Germinal center (tissue), 1 donor: ENCODE results near the gene CAST.

ENCODE experiments used
- DNase-seq: peaks from one replicate; pipeline ENCODE4 v3.0.0; 2012; ENCODE audit warnings: mixed read lengths, low spot score

The CAST gene

DNA sequence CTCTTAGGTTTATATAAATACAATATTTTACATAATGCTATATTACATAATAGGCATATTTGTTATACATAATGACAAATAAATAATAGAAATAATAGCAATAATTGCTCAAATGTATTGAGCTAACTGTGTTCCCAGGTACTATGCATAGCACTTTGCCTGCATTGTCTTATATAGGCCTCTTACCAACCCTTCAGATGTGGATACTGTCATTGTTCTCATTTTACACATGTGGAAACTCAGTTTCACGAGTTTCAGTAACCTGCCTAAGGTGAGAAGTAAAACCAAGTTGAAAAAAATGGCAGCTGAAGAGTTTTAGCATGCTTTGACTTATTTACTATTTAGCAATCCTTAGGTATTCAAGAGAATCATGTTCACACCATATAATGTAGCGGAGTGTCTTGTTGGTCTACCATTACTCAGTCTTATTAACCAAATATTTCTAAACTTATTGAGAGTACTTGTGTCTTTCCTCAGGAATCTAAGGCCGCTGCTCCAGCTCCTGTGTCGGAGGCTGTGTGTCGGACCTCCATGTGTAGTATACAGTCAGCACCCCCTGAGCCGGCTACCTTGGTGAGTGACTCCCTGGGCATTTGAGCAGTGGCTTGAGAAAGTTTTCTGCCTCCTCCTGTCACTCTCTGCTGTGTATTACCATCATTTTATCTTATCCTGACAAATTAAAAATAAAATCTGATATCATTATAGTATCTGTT, 88.1 kb downstream of the CAST start:
- DNase-seq, result no peak

DNA sequence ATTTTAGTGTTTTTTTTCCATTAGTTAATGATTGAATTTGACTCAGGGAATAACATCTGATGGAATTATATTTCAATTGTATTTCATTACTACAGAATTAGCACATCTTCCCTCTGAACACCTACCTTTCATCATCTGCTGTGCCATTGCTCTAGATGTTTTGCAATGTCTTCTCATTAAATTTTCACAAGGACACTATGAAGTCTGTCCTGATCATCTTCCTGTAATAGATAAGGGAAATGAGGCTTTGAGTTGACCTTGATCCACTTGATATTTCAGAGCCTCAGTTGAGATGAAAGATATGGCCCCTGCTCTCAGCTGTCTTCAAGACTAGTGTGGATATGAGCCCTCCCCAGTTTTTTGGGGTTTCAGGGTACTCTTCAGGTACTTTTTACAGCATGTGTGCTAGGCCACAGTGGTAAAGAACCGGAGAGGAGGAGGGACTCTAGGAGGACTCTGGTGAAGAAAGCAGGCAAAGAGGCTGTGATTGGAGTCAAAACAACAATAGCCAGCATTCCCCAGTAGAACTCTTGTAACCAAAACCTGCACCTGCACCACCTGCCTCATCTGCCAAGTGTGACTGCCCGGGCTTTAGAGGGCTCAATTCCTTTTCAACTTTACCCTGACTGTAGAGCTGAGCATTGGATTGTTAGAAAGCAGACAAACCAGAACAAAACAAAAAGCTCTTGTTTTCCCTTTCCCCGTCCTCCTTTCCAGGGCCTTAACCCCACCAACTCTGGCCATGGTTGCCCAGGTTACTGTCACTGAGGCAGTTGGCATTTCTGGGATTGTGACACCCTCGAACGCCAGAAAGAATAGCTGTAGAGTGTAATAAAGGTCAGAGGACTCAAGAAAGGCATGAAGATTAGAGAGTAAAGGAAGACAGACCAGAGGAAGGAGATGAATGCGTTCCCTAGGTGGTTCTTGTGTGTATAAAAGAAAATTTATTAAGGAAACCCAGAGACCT, 89.3 kb downstream of the CAST start:
- DNase-seq, result no peak

GRCh38 chr5:96752341-96753016, 90.3 kb downstream of the CAST start:
- DNase-seq, result peak; percentile 39

DNA sequence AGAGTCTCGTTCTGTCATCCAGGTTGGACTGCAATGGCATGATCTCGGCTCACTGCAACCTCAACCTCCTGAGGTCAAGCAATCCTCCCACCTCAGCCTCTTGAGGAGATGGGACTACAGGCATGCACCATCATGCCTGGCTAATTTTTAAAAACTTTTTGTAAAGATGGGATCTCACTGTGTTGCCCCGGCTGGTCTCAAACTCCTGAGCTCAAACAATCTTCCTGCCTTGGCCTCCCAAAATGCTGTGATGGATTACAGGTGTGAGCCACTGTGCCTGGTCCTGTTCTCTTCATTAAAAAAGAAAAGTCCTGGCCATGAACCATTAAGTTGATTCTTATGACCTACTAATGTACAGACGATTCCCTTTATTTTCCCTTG, 90.8 kb downstream of the CAST start:
- no peak for DNase-seq

- DNase-seq, result no peak
Measured at GRCh38 chr5:96753848-96754247, 91.7 kb downstream of the CAST start.

- DNase-seq, result no peak
Measured at GRCh38 chr5:96755851-96756250, 93.7 kb downstream of the CAST start.

GRCh38 chr5:96756985-96757384, 94.8 kb downstream of the CAST start:
- DNase-seq, result no peak

- no peak for DNase-seq
Measured at GRCh38 chr5:96758621-96759020, 96.4 kb downstream of the CAST start.

- DNase-seq, result no peak
Measured at GRCh38 chr5:96761618-96762017, 99.4 kb downstream of the CAST start.

- DNase-seq, result no peak
Measured at GRCh38 chr5:96763026-96763425, 100.8 kb downstream of the CAST start.

GRCh38 chr5:96765043-96765442, 102.9 kb downstream of the CAST start:
- DNase-seq, result no peak

DNA sequence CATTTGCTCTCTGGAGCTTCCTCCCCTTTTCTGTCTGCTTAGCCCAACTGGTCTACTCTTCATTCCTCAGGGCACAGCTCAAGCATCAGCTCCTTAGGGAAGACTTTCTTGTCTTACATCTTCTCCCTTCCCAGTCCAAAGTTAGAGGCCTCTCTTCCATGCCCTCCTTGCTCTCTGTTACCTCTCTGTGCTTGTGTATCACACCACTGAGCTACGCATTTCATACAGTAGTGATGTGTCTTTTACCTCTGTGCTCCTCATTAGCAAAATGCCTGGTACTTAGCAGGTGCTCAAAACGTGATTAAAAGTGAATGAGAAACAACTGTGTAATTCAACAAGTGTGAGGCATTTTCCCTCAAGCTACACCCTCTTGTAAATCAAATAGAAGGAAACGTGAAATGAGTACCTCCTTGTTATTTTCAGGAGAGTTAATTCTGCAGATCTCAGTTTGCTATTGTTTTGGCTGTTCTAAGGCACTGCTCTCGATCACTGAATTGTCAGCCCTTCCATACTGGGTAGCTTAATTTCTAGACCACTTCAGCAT, 106.6 kb downstream of the CAST start:
- DNase-seq, result no peak

DNA sequence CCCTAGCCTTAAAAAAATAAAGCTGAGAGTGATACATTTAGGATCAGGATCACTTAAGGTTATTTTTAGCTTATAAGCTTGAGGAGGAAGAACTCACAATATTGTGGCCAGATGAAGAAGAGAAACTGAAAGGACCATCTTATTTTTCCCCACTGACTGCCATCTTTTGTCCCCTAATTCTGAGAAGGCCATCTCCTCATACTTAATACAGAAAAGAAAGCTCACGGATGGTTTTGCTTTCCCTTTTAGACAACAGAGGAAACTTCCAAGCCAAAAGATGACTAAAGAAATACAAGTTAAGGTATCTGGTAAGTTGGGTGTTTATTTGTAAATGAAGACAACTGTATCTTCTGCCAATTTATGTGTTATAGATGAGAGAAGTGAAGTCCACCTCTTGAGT, 109.2 kb downstream of the CAST start:
- no peak for DNase-seq

- no peak for DNase-seq
Measured at GRCh38 chr5:96772111-96772510, 109.9 kb downstream of the CAST start.

- no peak for DNase-seq
Measured at GRCh38 chr5:96772542-96772941, 110.4 kb downstream of the CAST start.

DNA sequence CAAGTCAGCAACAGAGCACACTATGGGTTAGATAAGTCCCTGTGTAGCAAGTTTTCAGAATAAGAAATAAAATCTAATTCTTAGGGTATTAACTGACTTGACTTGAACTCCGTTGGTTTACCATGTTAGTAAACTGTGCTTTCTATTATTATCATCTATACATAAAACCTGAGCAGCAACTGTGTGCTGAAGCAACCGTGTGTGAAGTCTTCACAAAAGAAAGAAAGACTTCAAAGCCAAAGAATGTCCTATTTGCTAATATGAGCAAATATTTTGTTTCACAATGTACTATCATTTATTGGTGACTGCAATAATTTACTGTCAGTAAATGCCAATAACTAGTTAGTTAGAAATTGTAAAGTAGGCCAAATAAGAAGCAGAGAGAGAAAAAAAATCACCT, 112.9 kb downstream of the CAST start:
- no peak for DNase-seq

GRCh38 chr5:96775689-96776088, 113.5 kb downstream of the CAST start:
- DNase-seq, result no peak

- DNase-seq, result no peak
Measured at GRCh38 chr5:96776621-96777020, 114.4 kb downstream of the CAST start.

DNA sequence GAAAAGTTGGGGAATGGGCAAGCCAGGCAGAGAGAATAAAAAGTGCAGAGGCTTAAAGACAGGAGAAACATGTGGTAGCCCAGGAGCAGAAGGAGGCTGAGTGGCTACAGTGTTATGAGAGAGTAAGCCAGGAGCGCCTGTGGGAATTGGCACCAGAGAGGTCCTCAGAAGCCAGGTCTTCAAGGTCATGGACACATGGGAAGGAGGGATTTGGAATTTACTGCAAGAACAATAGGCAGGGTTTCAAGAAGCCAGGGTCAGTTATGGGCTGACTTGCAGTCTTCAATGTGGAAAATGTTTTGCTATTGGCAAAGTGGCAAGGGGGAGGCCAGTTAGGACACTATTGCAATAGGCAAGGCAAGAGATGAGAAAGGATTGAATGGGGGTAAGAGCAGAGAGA, 116.2 kb downstream of the CAST start:
- DNase-seq, result no peak

DNA sequence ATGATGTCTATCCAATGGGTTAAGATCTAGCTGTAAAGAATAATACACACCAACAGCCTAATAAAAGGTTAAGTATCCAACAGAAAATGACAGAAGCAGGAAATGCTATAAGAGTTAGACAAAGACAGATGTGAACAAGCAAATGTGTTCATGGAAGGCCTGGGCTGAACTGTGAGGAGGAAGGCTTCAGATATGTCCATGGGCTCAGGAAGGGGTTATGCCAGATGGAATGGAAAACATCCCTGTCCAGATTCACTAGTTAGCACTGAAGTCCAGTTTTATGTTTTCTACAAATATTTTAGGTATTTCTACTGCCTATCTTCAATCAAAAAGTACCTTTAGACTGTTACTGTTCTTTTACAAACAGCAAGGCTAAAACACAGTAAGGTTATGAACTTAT, 118.5 kb downstream of the CAST start:
- no peak for DNase-seq

- DNase-seq, result no peak
Measured at GRCh38 chr5:96781031-96781971, 119.1 kb downstream of the CAST start.
